NCI-H226 (cell line): ENCODE measurements around the gene METTL26.

Experiments
- DNase-seq: peaks from one replicate; pipeline ENCODE4 v3.0.0-alpha.2; 2015

METTL26 gene

DNA sequence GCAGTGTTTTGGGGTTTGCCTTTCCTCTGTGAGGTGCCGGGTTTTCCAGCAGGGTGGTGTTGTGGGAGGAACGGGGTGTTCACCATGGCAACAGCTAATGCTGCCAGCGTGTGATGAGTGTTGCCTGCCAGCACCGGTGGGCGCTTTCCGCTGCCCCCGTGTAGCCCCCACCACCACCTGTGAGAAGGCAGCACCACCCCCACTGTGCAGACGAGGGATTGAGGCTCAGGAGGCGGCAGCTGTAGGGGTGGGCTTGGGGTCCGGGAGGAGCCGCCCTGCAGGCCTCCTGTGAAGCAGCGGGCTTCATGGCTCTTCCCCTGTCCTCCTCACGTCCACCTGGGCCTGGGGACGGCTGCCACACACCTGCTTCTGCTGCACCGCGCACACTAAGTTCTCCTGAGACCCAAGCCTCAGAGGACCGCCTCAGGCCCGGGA, 41.0 kb downstream of the METTL26 start:
- DNase-seq: no peak

DNA sequence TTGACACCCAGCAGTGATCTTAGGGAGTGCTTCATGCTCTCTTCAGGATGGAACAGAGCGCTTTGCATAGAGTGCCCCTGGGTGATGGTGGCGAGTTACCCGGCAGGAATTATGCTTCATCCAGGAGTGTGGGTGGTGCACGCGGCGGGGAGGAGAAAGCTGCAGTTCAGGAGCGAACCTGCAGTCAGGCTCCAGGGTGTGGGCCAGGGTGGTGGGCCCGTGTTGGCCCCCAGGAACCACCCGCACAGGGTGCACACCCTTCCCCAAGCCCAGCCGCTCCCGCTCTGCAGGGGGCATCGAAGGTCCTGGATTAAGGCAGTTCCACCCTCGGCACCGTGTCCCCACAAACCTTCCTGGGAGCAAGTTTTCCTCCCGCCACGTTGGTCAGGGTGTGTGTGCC, 42.3 kb downstream of the METTL26 start:
- no peak for DNase-seq

DNA sequence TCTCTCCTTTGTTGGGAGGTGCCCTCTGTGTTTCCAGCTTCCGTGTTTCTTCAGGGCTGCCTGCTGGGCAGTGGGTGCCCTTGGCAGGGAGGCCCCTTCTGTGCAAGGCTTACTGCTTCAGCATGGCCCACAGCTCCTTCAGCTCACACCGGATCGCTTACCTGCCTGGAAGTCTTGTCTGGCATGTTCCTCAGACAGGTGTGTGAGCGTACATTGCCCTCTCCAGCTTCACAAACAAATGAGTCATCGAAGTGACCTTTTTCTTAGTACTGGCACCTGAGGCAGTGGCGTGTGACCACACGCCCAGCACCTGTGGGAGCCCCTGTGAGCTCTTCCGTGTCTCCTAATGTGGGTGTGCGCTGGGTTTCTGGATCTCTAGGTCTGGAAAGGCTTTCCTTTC, 42.7 kb downstream of the METTL26 start:
- no peak for DNase-seq

DNA sequence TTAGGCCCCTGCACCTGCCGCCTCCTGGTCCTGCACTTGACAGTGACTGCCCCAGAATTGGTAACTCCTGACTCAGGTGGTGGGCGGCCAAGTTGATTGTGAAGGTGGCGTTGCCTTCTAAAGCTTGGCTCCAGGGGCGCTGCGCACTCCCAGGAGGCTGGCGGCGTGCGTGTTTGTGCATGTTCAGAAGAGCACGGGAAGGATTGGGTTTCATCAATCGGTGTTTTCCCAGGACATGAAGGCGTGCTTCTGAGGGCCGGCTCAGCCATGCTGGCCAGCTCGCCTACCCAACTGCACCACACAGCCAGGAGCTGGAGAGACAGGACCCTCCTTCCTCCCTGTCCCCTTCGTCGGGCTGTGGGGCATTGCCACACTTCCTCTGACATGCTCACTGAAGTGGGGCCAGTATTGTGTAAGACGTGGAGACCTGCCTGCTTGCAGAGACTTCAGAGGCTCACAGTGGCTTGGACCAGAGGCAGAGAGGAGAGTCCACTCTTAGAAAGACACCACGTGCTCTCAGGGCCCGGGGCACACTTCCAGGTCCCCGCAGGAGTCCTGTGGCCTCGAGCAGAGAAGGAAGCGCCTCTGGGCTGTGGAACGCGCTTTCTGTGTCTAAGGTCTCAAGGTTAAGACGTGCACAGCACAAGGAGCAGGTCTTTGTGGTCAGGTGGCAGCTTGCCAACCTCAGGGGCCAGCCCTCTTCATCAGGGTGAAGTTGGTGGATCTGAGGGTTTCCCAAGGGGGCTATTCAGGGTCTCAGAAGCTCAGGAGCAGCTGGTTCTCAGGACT, 43.4 kb downstream of the METTL26 start:
- DNase-seq: no peak

DNA sequence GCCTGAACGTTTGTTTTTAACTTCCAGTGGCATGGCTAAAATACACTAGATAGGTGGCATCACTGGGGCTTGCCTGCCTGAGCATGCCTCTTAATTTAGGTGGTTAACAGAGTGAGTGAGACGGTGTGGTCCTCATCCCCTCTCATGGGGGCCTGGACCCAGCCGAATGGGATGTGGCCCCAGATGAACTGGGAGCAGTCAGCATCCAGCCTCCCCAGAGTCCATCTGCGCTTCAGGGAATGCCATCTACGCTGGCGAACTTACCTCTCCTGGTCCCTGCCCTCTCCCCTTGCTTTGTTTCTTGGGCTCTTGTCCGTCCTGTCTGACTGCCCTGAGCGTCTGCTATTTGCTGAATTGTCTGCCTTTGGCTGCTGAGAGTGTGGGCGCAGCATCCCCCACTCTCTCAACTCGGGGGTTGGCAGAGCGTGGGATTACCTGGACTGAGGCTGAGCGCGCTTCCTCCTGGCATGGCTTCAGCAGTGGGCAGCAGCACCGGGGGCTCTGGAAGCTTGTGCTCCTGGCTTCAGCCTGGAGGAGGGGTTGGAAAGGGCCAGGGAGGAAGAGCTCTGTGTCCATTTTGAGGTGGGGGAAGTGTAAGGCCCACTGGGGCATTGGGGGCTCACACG, 44.1 kb downstream of the METTL26 start:
- no peak for DNase-seq

DNA sequence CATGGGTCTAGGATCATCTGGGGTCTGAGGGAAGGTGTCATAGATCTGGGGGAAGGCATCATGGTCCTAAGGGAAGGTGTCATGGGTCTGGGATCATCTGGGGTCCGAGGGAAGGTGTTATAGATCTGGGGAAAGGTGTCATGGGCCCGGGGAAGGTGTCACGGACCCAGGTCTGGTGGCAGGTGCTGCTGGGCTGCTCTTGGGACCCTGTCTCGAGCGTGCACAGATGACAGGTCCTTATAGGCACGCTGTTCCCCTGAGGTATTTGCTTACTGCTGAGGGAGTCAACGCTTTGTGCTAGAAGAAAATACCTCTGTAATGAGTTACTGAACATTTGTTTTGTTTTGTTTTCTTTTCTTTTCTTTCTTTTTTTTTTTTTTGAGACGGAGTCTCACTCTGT, 44.9 kb downstream of the METTL26 start:
- DNase-seq: no peak

DNA sequence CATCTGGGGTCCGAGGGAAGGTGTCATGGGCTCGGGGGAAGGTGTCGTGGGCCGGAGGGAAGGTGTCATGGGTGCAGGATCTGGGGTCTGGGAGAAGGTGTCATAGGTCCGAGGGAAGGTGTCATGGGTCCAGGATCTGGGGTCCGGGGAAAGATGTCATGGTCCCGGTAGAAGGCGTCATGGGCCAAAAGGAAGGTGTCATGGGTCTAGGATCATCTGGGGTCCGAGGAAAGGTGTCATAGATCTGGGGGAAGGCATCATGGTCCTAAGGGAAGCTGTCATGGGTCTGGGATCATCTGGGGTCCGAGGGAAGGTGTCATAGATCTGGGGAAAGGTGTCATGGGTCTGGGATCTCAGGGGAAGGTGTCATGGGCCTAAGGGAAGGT, 45.3 kb downstream of the METTL26 start:
- DNase-seq: no peak

- no peak for DNase-seq
Measured at GRCh38 chr16:590188-590814, 45.8 kb downstream of the METTL26 start.

DNA sequence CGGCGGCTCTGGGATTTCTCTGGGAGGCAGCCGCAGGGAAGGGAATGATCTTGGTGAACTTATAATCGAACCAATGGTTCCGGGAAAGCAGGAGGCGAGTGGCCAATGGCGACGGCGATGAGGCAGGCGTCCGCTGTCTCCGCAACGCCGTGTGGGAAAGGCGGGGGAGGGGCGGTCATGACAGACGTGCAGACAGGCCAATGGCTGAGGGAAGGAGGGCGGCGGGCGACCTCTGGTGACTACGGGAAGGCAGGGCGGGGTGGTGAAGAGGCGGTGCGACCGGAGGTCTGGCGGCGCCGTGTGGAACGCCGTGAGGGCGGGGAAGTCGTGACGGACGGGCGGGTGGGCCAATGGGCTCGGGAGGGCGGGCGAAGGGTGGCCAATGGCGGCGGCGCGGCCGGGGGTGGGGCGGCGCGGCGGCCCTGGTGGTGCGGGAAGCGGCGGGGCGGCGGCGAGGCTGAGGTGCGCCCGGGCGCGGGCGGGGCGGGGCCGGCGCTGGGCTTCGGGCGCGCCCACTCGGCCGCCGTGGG, 46.4 kb downstream of the METTL26 start, which contains the start of gene RAB40C:
Gene RAB40C (plus strand): TSS at position 409 of the 530 bp plus-strand sequence. CDS start 226 bp downstream, outside the sequence.
- DNase-seq: peak; percentile 93

GRCh38 chr16:588889-589657, 47.0 kb downstream of the METTL26 start:
- DNase-seq: peak; percentile 80

DNA sequence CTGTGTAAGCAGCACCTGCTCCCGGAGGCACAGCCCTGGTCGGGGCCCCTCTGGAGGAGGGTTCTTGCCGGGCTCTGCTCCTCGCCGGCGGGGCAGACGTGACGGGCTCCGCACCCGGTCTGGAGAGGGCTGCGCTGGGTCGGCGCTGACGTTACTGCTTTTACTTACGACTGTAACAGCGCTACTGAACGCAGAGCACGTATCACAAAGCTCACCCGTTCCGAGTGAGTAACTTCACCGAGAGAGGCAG, 47.5 kb downstream of the METTL26 start:
- no peak for DNase-seq

GRCh38 chr16:586645-587590, 49.2 kb downstream of the METTL26 start:
- DNase-seq: no peak

- DNase-seq: no peak
Measured at GRCh38 chr16:586047-586644, 50.0 kb downstream of the METTL26 start.

DNA sequence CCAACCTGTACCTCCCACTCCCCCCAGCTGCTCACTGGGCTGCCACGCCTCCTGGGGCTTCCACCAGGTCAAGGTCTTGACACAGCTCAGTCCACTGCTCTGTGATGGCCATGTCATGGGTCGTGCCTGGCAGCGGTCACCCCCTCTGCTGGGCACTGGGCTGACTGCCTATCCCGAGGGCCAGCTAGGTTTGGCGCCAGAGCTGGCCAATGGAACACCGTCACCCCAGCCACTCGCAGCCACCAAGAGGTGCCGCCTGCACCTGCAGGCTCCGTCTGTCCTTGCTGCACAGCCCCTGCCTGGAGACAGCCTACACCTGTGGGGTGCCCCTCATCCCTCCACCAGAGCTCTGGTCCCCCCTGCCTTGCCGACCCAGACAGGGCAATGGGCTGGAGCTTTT, 50.8 kb downstream of the METTL26 start:
- no peak for DNase-seq
